AG08395 (cell line): ENCODE data around the gene TMEM202.
"Not testable (repeated sequence)": the region's sequence is repeated elsewhere in the genome, so short reads cannot be mapped to it uniquely, and the experiment has no call there.

Source experiments
- DNase-seq: peaks from one replicate; pipeline ENCODE4 v3.0.0; 2012; ENCODE audit warnings: mixed read lengths, low spot score

The TMEM202 gene

GRCh38 chr15:72402726-72403125 lies 4.6 kb downstream of the TMEM202 start:
- no peak for DNase-seq

- no peak for DNase-seq
These were observed 6.3 kb downstream of the TMEM202 start for GRCh38 chr15:72404356-72404755.

GRCh38 chr15:72404841-72405240 lies 6.7 kb downstream of the TMEM202 start:
- DNase-seq: no peak

- DNase-seq: no peak
These were observed 8.8 kb downstream of the TMEM202 start for GRCh38 chr15:72406936-72407335.

- no peak for DNase-seq
These were observed 13.0 kb downstream of the TMEM202 start for GRCh38 chr15:72411111-72411510.

- no peak for DNase-seq
These were observed 13.4 kb downstream of the TMEM202 start for GRCh38 chr15:72411544-72411943.

- not testable (repeated sequence) for DNase-seq
These were observed 15.2 kb downstream of the TMEM202 start for GRCh38 chr15:72413337-72413736.

GRCh38 chr15:72415304-72415703 lies 17.2 kb downstream of the TMEM202 start:
- DNase-seq: no peak

- DNase-seq: not testable (repeated sequence)
These were observed 21.7 kb downstream of the TMEM202 start for GRCh38 chr15:72419768-72420167.

GRCh38 chr15:72420576-72420975 lies 22.5 kb downstream of the TMEM202 start:
- DNase-seq: no peak

- no peak for DNase-seq
These were observed 23.4 kb downstream of the TMEM202 start for GRCh38 chr15:72421484-72421883.

GRCh38 chr15:72423256-72423655 lies 25.2 kb downstream of the TMEM202 start:
- no peak for DNase-seq

GRCh38 chr15:72426753-72427152 lies 28.6 kb downstream of the TMEM202 start:
- DNase-seq: no peak

- DNase-seq: no peak
These were observed 39.7 kb downstream of the TMEM202 start for GRCh38 chr15:72437650-72438316.

GRCh38 chr15:72442848-72443247 lies 44.7 kb downstream of the TMEM202 start:
- DNase-seq: not testable (repeated sequence)

- no peak for DNase-seq
These were observed 47.3 kb downstream of the TMEM202 start for GRCh38 chr15:72445426-72445825.

- DNase-seq: no peak
These were observed 52.7 kb downstream of the TMEM202 start for GRCh38 chr15:72450805-72451204.

- no peak for DNase-seq
These were observed 53.1 kb downstream of the TMEM202 start for GRCh38 chr15:72451224-72451623.

GRCh38 chr15:72456684-72457083 lies 58.6 kb downstream of the TMEM202 start:
- DNase-seq: no peak
